GM19372 (cell line): Measurements from ENCODE around the gene ADCK1.
"Not testable (repeated sequence)": the region's sequence is repeated elsewhere in the genome, so short reads cannot be mapped to it uniquely, and the experiment has no call there.

Source experiments
- ATAC-seq: cut with Tn5 transposase; IDR thresholded peaks from one replicate; pipeline ENCODE4 v1.9.1; 2021; ENCODE audit warnings: mild to moderate bottlenecking, low read depth, moderate library complexity; ENCODE audit not compliant: unreplicated experiment

ADCK1 gene

GRCh38 chr14:77923131-77923936, 123.4 kb downstream of the ADCK1 start:
- ATAC-seq, result no peak

GRCh38 chr14:77924141-77924948, 124.4 kb downstream of the ADCK1 start:
- no peak for ATAC-seq

- ATAC-seq, result no peak
Measured at GRCh38 chr14:77926942-77927341, 127.0 kb downstream of the ADCK1 start.

- ATAC-seq, result no peak
Measured at GRCh38 chr14:77931441-77931840, 131.5 kb downstream of the ADCK1 start.

GRCh38 chr14:77936138-77936639, 136.3 kb downstream of the ADCK1 start:
- ATAC-seq, result no peak

GRCh38 chr14:77947372-77947771, 147.5 kb downstream of the ADCK1 start:
- ATAC-seq, result no peak

- no peak for ATAC-seq
Measured at GRCh38 chr14:77950371-77951063, 150.6 kb downstream of the ADCK1 start.

GRCh38 chr14:77955816-77956484, 156.0 kb downstream of the ADCK1 start:
- no peak for ATAC-seq

GRCh38 chr14:77959686-77960085, 159.8 kb downstream of the ADCK1 start:
- ATAC-seq, result not testable (repeated sequence)

- ATAC-seq, result no peak
Measured at GRCh38 chr14:77961847-77962580, 162.1 kb downstream of the ADCK1 start.

GRCh38 chr14:77962731-77963520, 163.0 kb downstream of the ADCK1 start:
- no peak for ATAC-seq

GRCh38 chr14:77964586-77964985, 164.7 kb downstream of the ADCK1 start:
- ATAC-seq, result no peak

- ATAC-seq, result no peak
Measured at GRCh38 chr14:77965050-77965449, 165.1 kb downstream of the ADCK1 start.

GRCh38 chr14:77965919-77966435, 166.1 kb downstream of the ADCK1 start:
- ATAC-seq, result peak; percentile 79

GRCh38 chr14:77967110-77967509, 167.2 kb downstream of the ADCK1 start:
- no peak for ATAC-seq

GRCh38 chr14:77970646-77971045, 170.7 kb downstream of the ADCK1 start:
- ATAC-seq, result no peak

GRCh38 chr14:77973246-77973645, 173.3 kb downstream of the ADCK1 start:
- no peak for ATAC-seq

- no peak for ATAC-seq
Measured at GRCh38 chr14:77976591-77976990, 176.7 kb downstream of the ADCK1 start.

- ATAC-seq, result no peak
Measured at GRCh38 chr14:77979171-77979570, 179.3 kb downstream of the ADCK1 start.
